ENCODE results near the gene ERCC1. TPM values are rescaled to one million over a fixed set of nuclear protein-coding genes. Genes with fewer than 3 reads are reported as not detected.
A peak's percentile ranks its signal among the peaks of the same experiment; 100 is the strongest.

The ERCC1 gene
- total RNA-seq, 1 donor from 2014 or later, result 142 TPM

DNA sequence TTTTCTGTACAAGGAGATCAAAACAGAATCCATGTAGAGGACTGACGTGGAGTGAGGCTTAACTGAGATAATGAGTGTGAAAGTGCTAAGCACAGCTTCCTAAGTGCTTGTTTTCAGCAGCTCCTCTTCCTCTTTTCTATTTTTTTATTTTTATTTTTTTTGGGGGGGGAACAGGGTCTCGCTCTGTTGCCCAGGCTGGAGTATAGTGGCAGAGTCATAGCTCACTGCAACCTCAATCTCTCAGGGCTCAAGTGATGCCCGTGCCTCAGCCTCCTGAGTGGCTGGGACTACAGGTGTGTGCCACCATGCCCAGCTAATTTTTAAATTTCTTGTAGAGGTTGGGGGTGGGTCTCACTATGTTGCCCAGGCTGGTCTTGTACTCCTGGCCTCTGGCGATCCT, 38.5 kb upstream of the ERCC1 start:
- intact Hi-C loops (cut with DNase I), result no loop called here
- Histone ChIP-seq H3K4me1 (peaks cover 0 to 1% of the 10 kb centered on the region in 2 donors), H3K27ac (no peak overlapping the region), H3K4me3 (no peak overlapping the region), H3K9me3 (no peaks in the 10 kb centered on the region), H3K36me3 (no peaks in the 10 kb centered on the region), H3K27me3 (no peaks in the 10 kb centered on the region)
- TF ChIP-seq, protein P1, sequence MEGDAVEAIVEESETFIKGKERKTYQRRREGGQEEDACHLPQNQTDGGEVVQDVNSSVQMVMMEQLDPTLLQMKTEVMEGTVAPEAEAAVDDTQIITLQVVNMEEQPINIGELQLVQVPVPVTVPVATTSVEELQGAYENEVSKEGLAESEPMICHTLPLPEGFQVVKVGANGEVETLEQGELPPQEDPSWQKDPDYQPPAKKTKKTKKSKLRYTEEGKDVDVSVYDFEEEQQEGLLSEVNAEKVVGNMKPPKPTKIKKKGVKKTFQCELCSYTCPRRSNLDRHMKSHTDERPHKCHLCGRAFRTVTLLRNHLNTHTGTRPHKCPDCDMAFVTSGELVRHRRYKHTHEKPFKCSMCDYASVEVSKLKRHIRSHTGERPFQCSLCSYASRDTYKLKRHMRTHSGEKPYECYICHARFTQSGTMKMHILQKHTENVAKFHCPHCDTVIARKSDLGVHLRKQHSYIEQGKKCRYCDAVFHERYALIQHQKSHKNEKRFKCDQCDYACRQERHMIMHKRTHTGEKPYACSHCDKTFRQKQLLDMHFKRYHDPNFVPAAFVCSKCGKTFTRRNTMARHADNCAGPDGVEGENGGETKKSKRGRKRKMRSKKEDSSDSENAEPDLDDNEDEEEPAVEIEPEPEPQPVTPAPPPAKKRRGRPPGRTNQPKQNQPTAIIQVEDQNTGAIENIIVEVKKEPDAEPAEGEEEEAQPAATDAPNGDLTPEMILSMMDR (IDR thresholded peaks at IDR 0.05), result no peak
- no peak for DNase-seq (ENCODE audit: low spot score in 2 of 2)

DNA sequence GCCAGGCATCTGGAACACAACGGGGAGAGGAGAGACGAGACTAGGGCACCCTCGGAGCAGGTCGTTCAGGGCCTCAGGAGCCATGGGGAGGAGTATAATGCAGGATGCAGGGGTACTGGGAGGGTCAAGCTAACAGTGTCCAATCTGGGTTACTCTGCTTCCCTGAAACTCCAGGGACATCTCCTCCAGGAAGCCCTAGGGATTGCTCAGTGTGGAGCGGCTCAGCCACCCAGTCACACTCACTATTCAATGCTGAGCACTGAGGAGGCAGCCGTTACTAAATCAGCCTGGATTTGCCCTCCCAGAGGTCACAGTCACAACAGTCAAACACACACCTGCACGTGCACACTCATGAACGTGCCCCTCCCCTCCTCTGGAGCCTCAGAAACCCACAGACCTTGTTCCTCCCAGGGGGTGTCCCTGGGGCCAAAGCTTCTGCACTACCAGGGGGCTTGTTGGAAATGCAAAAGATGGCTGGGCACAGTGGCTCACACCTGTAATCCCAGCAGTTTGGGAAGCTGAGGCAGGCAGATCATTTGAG, 37.2 kb upstream of the ERCC1 start:
- no peak overlapping the region for H3K27ac ChIP-seq
- no peaks in the 10 kb centered on the region for H3K9me3 ChIP-seq
- H3K4me1 ChIP-seq, result peaks cover 4 to 6% of the 10 kb centered on the region in 2 donors
- no peaks in the 10 kb centered on the region for H3K27me3 ChIP-seq
- no peak for DNase-seq (ENCODE audit: low spot score in 2 of 2)
- TF ChIP-seq, protein P1 (IDR thresholded peaks at IDR 0.05), result no peak
- H3K4me3 ChIP-seq, result no peak overlapping the region
- intact Hi-C loops (cut with DNase I), result no loop called here
- H3K36me3 ChIP-seq, result no peaks in the 10 kb centered on the region

DNA sequence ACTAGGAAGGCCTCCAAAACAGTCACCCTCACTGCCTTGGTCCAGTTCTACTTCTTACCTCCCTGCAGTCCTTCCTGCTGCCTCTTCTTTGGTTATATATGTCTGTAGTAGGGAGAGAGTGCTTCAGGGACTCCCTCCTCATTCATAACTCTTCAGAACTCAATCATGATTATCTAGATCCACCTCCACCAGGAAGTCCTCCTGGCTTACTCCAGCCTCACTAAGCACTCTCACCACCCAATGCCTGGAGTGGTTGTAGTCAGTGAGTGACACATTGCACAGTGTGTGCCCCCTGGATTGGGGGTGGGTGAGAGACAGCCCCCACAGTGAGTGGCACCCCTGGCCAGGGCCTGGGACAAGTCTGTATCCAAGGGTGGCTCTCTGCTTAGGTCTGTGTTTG, 34.1 kb upstream of the ERCC1 start:
- TF ChIP-seq, protein P1 (IDR thresholded peaks at IDR 0.05), result no peak
- Histone ChIP-seq H3K36me3 (no peaks in the 10 kb centered on the region), H3K27me3 (no peaks in the 10 kb centered on the region), H3K4me3 (no peak overlapping the region), H3K9me3 (no peaks in the 10 kb centered on the region), H3K4me1 (peaks cover 19 to 27% of the 10 kb centered on the region in 2 donors), H3K27ac (no peak overlapping the region)
- intact Hi-C loops (cut with DNase I), result no loop called here
- DNase-seq (ENCODE audit: low spot score in 2 of 2), result no peak

DNA sequence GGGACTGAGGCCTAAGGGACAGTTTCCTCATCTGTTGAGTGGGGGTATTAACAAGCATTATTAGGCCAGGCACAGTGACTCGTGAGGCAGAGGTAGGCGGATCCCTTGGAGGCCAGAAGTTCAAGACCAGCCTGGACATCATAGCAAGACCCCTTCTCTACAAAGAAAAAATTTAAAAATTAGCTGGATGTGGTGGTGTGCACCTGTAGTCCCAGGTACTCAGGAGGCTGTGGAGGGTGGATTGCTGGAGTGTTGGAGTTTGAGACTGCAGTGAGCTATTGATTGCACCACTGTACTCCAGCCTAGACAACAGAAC, 32.7 kb upstream of the ERCC1 start:
- Histone ChIP-seq H3K4me1 (peaks cover 20 to 28% of the 10 kb centered on the region in 2 donors), H3K36me3 (no peaks in the 10 kb centered on the region), H3K27ac (peak overlapping the region; percentile 80 to 93), H3K4me3 (peak overlapping the region in 1 of 2 donors; percentile 49), H3K9me3 (no peaks in the 10 kb centered on the region), H3K27me3 (no peaks in the 10 kb centered on the region)
- intact Hi-C loops (cut with DNase I), result loop anchor here (1.0 kb wide), 1 partner anchor 11 kb away; the partner anchor contains the start of gene FOSB
- no peak for DNase-seq (ENCODE audit: low spot score in 2 of 2)
- TF ChIP-seq, protein P1 (IDR thresholded peaks at IDR 0.05), result no peak

DNA sequence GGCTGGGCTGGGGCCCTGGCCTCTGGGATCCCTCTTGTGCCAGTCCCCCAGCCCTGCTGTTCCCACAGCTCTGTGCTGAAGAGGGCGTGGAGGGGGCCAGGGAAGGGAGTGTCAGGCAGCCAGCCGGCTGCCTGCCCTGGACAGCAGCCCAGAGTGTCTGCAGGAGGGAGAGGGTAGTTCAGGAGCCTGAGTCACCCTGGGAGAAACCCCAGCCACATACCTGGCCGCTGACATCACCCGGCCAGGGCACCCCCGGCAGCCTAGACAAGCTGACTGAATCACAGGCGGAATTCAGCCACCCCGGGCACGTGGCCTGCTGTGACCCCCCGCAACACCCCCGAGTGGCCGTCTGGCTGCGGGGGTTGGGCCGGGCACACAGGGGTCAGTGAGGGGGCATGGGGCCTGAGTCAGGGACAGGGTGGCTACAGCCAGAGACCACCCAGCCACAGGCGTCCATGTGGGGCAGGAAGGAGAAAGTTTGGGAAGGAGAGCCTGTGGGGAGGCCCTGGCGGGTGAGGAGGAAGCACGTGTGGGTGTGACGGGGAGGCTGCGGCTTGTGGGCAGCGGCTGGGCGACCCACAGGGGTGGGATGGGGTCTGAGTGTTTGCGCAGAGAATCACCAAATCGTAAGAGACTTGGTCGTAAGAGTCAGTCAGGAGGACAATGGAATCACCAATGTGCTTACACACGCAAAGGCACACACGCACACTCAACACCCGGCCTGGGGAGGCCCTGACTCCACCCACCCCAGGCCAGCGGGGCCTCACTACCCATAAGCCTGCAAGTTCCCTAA, 32.2 kb upstream of the ERCC1 start:
- H3K4me3 ChIP-seq, result peak overlapping the region in 1 of 2 donors; percentile 49
- H3K36me3 ChIP-seq, result no peaks in the 10 kb centered on the region
- H3K9me3 ChIP-seq, result no peaks in the 10 kb centered on the region
- DNase-seq (ENCODE audit: low spot score in 2 of 2), result peak; percentile 93 to 99
- H3K4me1 ChIP-seq, result peaks cover 26 to 33% of the 10 kb centered on the region in 2 donors
- TF ChIP-seq, protein P1 (IDR thresholded peaks at IDR 0.05), result no peak
- H3K27me3 ChIP-seq, result no peaks in the 10 kb centered on the region
- H3K27ac ChIP-seq, result peak overlapping the region; percentile 80 to 93
- intact Hi-C loops (cut with DNase I), result loop anchor here (1.0 kb wide), 1 partner anchor 11 kb away; the partner anchor contains the start of gene FOSB

Measured in ascending aorta (tissue), 2 donors.